NCI-H1417 treated with DMSO at 0.1 percent for 48 hours (cell line): ENCODE results near the gene MZT1.
"Not testable (repeated sequence)": the region's sequence is repeated elsewhere in the genome, so short reads cannot be mapped to it uniquely, and the experiment has no call there.

Source experiments
- DNase-seq: peaks from one replicate; lab custom pipeline; 2025; lab: John Stamatoyannopoulos, UW

MZT1 gene, protein sequence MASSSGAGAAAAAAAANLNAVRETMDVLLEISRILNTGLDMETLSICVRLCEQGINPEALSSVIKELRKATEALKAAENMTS

DNA sequence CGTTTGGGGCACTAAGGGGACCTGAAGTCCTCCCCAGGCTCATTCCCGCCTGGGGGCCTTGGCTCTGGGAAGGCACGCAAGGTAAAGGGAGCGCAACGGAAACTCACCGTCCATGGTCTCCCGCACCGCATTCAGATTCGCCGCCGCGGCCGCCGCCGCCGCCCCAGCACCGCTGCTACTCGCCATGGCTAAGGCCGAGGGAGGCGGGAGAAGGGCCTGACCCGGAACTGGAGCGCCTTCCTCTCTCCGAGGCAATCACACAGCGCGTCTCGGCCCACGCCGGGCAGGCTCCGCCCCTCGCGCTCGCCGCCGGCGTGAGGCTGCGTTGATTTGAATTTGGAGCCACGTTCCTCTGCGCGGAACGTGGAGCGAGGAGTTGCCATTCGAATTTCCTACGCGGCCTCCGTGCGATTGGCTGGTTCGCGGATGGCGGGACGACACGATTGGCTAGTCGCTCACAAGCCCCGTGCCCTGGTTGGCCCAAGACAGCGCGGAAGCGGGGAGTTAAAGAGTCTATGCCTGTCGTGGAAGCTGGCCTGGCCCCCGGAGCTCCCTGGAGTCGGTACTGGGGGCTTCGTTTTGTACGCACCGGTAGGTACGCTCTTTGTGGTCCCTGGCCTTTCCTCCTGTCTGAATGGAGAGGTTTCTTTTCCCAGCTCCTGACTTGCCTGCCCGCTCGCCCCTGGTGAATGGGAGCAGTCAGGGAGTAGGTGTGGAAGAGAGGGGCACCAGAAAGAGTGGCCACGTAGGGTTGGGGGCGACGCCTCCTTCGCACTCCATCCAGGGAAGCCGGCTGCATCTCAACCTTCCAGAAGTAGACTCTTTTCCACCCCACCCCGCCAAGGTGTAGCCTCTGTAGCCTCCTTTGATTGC lies at the start of gene MZT1, which contains the start of gene BORA:
TSS of gene MZT1 (minus strand) at position 213 of the 873 bp plus-strand sequence. CDS start at position 186, 27 bp downstream.
TSS of gene BORA (plus strand) at position 507 of the 873 bp plus-strand sequence. CDS start 1,018 bp downstream, outside the sequence.
- DNase-seq = peak; percentile 97

DNA sequence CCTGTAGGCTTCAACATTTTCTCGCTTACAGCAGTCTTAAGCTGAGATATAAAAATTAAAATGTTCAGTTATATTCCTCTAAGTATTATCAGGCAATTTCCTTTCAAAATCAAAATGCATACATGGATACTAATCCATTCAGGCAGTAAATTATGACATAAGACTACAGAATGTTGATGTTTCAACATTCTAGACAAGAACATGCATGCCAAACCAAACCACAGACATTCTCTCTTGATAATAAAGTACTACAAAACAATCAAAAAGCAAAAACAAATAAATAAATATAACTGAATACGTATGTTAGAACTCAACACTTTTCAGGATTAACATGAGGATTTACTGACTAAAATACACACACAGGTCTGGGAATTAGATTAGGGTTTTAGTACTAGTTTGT lies 46.6 kb upstream of the MZT1 start:
- no peak for DNase-seq

- DNase-seq = no peak
Observed at GRCh38 chr13:72763411-72763810, 36.0 kb upstream of the MZT1 start.

- DNase-seq = no peak
Observed at GRCh38 chr13:72760189-72760588, 32.8 kb upstream of the MZT1 start.

DNA sequence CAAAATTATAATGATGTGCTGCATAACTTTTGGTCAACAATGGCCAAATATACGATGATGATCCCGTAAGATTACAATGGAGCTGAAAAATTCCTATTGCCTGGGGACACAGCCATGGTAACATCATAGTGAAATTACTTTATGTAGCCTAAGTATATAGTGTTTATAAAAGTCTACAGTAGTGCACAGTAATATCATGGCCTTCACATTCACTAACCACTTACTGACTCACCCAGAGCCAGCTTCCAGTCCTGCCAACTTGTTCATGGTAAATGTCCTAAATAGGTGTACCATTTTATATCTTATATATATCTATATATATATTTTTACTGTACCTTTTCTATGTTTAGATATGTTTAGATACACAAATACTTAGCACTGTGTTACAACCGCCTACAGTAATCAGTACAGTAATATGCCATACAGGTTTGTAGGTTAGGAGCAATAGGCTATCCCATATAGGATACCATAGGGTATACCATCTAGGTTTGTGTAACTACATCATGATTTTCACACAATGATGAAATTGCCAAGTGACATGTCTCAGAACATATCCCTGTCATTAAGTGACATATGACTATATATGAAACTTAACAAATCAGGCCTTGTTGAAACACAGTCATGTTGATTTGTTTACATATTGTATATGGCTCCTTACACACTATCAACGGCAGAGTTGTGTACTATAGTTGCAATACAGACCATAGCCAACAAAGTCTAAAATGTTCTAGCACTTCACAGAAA lies 30.5 kb upstream of the MZT1 start:
- DNase-seq = no peak

- no peak for DNase-seq
Observed at GRCh38 chr13:72754111-72754510, 26.7 kb upstream of the MZT1 start.

- DNase-seq = no peak
Observed at GRCh38 chr13:72751220-72751619, 23.8 kb upstream of the MZT1 start.

DNA sequence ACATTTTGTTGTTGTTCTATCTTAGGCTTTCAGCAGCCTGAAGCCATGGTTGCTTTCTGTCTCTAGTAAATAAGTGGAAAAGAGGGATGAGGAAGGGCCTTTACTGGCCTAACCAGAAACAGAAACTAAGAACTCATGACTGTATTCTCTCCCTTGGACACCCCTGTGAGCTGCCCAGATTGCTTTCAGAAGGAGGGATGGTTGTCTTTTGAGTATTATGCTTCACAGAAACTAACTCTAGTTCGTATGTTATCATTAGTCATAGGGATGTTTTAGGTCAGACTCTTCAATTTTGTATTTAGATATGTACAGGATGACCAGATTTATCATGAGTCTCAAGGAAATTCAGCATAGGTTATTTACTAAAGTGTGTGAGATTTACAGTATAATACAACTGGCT lies 17.8 kb upstream of the MZT1 start:
- DNase-seq = no peak

GRCh38 chr13:72740015-72740414 lies 12.6 kb upstream of the MZT1 start:
- no peak for DNase-seq

DNA sequence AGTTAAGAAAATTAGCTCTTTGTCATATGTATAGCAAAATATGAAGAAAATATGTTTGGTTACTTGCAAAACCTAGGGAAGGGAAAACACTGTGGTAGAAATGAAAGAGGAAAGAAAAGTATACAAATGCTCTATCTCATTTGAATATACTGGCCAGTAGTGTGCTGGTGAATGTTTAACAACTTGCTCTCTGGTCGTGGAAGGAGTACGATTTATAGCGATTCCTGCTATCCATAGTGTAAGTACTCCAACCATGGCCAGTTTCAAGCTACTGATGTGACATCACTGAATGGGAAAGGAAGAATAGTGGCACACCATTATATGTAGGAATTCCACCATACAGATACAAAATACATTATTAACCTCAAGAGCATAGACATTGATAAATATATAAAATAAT lies 9.6 kb upstream of the MZT1 start:
- no peak for DNase-seq

GRCh38 chr13:72728290-72728605 lies 819 bp upstream of the MZT1 start:
- DNase-seq = no peak

GRCh38 chr13:72726726-72727416 lies 558 bp downstream of the MZT1 start:
- DNase-seq = no peak

GRCh38 chr13:72726185-72726584 lies 1.2 kb downstream of the MZT1 start:
- DNase-seq = not testable (repeated sequence)

- no peak for DNase-seq
Observed at GRCh38 chr13:72716776-72717175, 10.7 kb downstream of the MZT1 start.

DNA sequence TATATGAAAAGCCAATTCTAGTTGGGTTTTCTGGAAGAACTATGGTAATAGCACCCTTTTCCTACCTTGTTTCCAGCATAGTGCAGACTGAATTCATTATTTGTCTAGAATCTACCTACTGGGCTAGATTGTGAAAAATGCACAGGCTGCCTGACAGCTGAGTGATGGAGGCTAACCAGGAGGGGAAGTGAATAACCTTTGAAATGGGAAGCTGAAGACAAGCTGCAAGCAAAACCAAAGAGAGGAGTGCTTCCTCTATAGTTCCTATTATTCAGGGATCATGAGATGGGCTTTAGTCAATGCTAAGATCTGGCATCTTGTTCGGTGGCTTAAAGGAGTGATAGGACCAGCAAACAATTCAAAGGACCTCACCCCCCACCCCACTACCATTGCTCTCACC lies 26.9 kb downstream of the MZT1 start:
- no peak for DNase-seq

DNA sequence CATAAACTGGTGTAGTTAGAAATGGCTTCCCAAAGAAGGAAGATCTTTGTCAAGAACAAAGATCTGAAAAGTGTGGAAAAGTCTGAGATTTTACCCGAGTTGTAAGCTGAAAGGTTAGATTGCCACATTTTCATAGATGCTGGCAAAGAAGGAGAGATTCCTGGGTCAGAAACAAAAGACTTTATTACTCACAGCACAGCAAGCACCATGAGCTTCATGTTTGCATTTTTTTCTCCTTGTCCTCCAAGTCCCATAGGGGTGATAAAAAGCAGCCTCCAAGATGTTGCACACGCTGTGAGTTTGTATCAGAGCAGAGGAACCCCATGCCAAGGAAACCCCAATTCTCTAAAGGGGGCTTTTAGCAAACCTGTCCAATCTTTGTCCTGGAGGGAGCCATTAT lies 29.3 kb downstream of the MZT1 start:
- DNase-seq = no peak

DNA sequence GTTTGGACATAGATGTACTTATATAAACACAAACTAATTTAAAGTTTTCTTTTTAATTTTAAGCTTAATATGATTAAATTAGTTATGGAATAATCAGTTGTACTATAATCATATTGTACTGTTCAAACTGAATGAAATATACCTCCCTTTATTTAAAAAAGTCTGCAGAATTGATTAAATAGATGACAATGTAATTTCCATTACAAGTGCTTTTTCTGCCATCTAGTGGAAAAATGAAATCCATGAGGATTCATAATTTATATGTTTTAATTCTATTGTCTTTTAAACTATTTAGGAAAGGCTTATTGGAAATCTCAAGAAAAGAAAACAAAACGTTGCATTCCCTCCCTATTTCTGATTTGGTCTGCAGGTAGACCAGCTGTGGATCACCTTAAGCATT lies 30.9 kb downstream of the MZT1 start:
- DNase-seq = no peak

- no peak for DNase-seq
Observed at GRCh38 chr13:72694314-72694713, 33.1 kb downstream of the MZT1 start.

DNA sequence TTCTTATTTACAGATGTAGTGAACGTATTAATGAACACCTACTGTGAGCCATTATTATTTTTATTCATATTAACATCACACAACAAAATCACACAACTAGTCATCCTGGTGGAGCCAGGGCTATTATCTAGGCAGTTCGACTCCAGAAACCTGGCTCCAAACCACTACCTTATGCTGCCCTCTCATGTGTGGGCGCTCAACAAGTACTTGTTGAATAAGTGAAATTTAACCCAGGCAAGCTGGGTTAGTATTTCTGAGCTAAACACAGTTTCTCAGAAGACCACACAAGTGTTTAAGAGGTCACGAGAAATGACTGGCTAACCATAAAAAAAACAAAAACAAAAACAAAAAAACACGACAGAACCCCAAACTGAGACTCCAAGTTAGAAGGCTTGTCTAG lies 33.6 kb downstream of the MZT1 start:
- no peak for DNase-seq

- DNase-seq = no peak
Observed at GRCh38 chr13:72692884-72693514, 34.4 kb downstream of the MZT1 start.

DNA sequence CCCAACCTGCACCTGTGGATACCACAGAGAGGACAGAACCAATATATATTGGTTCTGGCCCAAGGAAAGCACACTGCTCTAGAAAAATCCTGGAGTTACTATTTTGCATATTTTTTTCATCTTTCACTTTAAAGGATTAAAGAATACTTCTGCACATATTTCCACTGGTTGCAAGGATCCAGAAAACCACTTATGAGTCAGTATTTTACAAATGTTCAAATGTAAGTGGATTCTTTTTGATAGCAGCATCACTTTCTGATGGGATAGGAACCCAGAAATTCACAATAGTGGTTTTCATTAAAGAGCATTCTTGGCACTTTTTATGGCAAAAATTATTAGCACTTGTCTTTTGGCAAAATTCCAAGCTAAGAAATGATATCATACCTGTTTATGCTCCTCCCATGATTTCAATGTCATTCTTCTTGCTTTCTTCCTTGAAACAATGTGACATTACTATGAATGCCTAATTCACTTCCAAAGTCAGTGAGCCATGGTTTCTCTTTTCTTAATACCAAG lies 38.2 kb downstream of the MZT1 start:
- no peak for DNase-seq

GRCh38 chr13:72686766-72687165 lies 40.7 kb downstream of the MZT1 start:
- DNase-seq = no peak
